GM19023 (cell line): Measurements from ENCODE around the gene KRTAP5-5.
"Not testable (repeated sequence)": the region's sequence is repeated elsewhere in the genome, so short reads cannot be mapped to it uniquely, and the experiment has no call there.

Experiments used
- ATAC-seq: cut with Tn5 transposase; IDR thresholded peaks from one replicate; pipeline ENCODE4 v1.9.1; 2021; ENCODE audit warnings: mild to moderate bottlenecking, moderate library complexity; ENCODE audit not compliant: unreplicated experiment

The KRTAP5-5 gene

DNA sequence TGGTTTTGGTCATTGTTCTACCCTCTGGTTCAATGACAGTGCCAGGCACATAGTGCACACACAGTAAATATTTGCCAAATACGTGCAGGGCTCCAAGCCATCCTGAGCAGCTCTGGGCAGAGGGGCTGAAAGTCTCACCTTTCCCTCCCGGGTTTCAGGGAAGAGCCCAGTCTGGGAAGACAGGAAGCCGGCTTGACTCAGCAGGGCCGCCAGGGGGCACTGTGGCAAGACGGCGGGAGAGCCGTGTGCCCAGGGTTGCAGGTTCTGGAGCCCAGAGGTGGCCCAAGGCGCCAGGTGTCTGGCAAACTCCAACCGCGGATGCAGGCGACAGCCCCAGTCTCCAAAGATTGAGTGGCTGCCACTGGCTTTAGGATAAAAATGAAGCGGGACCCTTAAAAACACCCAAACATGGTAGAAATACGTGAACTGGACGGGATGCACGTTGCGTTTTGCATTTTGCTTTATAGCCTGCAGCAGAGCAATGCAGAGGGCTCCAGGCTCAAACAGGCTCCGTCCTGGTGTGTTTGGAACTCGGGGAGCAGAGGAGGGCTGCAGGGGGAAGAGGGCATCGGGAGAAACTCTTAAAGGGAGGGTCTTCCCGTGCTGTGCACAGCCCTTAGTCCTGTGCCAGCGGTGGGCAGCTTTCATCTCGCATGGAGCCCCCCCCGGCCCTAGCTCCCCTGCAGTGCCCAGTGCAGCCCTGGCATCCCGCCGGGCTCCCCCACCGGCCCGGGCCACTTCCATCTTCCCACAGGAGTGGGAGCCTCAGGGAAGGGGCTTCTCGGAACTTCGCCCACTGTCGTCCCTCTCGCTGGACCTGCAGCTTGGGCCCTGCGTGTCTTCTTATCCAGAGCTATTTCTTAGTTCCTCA, 10.7 kb downstream of the KRTAP5-5 start:
- no peak for ATAC-seq

DNA sequence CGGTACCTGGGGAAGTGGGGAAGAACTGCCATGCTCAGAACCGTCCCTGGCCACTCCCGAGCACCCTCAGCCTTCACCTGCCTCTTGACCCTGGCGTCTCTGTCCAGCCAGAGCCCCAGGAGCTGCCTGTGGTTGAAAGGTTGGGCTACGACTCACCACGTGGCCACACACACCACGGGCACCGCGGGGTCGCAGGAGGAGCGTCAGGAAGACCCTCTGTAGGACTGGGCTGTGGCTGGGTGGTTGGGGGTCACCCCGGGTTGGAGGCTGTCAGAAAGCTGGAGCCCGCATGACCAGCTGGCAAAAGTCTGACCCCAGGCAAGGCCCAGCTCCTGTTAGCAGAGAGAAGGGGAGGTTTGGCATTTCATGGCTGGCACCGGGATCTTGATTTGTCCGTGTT, 11.5 kb downstream of the KRTAP5-5 start:
- no peak for ATAC-seq

DNA sequence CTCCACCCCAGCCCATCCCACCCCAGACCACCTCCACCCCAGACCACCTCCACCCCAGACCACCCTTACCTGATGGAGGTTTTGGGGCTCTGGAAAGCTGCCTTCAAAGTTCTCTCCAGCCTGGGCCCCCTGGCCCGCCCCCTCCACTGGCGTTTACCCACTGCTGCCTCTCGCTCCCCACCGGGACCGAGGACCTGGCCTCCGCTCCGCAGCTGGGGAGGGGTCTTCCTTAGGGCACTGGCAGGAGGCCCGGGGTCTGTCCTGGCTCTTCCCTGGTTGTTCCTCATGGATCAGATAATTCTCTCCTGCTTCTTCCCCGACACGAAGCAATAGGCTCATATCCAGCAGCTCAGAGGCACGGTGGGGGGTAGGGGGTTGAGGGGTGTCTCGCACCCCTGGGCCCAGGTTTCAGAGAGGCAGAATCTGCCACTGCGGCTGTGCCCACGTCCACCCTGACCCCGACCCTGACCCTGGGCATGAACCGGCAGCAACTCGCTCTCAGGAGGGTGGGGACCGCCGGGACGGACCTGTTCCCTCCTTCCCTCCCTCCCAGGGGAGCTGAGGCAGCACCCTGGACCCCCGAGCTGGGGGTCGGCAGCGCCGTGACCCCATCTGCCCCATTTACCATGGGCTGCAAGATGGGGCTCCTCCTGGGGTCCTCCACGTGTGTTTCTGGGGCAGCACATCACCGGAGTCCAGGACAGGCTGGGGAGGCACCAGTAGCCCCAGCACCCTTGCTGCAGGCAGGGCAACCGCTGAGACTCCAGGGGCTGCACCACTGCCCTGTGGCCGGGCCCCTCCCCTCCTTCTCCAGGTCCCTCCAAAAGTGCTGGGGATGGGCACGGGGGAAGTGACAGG, 12.9 kb downstream of the KRTAP5-5 start:
- no peak for ATAC-seq

DNA sequence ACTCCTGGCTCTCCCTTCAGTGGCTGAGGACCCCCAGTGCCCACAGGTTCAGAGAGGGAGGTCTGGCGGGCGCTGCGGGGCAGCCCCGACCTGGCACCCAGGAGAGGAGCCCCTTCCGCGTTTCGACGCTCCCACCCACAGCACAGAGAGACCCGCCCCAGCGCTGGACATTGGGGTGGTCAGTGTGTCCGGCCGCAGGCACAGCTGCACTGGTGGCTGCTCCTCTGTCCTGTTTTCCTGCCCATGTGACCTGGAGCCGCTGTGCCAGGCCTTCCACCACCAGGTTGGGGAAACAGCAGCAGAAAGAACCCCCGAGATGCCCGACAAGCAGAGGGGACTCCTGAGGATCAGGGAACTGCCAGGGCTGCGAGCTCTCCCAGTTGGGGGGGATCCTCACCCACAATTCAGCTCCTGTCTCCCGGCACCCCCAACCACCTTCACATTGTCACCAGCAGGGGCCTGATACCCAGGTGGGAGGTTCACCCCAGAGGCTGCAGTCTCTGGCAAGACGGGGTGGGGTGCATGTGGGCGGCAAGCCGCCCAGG, 13.6 kb downstream of the KRTAP5-5 start:
- no peak for ATAC-seq

DNA sequence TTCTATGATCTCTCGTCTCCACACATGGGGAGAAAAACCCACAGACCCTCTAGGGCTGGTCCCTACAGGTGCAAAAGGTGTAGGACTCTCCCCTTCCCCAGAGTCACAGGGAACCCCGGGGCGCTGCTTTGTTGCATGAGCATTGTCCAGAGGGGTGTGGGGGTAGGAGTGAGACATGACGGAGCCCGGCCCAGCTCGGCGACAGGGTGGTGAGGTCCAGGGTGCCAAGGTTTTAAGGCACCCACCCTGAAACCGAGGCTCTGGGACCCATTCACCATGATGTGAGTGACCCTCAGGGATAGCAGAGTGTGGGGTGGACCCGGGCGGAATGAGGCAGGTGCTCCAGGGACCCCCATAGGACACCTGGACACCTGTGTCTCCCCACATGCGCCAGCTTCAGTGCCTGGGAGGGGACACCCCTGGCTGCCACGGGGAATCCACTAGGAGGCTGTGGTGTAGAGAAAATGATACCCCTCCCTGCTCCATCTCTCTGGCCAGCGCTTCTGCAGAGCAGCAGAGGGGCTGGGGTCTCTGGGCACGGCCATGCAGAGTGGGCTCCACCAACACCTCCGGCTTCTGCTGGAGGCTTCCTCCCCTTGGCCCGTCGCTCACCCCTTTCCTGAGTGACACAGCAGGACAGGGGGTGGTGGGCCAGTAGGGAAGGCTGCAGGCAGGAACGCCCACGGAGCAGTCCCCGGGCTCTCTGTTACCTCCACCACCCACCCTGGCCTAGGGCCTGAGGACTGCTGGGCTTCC, 15.2 kb downstream of the KRTAP5-5 start:
- no peak for ATAC-seq

DNA sequence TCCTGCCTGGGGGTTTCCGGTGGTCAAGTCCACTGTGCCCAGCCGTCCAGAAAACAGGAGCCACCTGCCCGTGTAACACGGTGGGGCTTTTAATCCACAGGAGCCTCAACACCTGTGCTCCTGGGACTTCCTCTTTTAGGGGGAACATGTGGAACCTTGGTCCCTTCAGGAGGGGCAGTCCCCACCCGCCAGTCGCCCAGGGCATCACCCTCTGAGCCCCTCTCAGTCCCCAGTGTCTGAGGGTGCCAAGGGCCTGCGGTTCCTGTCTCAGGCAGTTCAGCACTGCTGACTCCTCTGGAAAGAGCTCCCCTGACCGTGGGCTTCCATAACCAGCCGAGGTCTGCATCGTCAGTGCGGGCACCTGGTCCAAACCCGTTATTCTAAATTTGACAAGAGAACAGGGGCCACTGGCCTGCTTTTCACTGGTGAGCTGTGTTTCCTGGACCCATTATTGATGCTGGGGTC, 15.8 kb downstream of the KRTAP5-5 start:
- ATAC-seq = no peak

DNA sequence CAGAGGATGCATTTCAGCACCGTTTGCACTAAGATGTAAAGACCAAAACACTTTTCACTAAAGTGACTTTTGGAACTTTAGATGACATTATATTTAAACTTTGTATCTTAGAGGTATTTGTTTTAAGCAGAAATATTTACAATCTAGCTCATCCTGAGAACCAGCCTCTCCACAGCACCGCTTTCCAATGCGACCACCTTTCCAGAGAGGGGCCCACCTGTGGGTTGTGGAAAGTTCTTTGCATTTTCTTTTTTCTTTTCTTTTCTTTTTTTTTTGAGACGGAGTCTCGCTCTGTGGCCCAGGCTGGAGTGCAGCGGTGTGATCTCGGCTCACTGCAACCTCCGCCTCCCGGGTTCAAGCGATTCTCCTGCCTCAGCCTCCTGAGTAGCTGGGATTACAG, 17.0 kb downstream of the KRTAP5-5 start:
- ATAC-seq = not testable (repeated sequence)

DNA sequence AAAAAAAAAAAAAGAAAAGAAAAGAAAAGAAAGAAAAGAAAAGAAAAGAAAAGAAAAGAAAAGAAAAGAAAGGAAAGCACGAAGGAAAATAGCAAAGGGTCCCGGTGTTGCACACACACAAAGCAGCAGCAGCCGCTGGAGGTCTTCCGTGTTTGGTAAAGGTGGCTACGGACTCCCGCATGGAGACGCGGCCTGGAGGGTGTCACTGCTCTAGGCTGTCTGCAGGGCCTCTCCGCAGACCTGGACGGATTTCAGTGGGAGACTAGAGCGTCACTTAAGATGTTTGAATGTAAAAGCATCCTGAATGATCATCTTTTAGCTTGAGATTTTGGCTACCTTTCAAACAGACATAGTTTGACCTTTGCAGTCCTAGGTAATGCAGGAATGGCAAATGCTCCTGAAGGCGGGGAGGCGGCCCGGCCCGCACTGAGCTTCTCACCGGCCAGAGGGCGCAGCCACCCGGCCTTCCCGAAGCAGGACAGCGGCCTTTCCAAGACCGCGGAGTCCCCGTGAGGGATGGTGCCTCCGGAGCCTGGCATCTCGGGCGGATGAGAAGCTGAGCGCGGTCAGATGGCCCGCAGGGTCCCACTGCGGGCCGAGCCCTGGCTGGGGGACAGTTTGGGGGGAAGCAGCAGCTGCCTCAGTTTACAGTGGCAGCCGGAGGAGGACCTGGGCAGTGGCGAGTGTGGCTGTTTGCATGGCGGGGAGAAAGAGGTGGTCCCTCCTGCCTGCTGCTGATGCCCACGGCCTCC, 18.5 kb downstream of the KRTAP5-5 start:
- no peak for ATAC-seq

DNA sequence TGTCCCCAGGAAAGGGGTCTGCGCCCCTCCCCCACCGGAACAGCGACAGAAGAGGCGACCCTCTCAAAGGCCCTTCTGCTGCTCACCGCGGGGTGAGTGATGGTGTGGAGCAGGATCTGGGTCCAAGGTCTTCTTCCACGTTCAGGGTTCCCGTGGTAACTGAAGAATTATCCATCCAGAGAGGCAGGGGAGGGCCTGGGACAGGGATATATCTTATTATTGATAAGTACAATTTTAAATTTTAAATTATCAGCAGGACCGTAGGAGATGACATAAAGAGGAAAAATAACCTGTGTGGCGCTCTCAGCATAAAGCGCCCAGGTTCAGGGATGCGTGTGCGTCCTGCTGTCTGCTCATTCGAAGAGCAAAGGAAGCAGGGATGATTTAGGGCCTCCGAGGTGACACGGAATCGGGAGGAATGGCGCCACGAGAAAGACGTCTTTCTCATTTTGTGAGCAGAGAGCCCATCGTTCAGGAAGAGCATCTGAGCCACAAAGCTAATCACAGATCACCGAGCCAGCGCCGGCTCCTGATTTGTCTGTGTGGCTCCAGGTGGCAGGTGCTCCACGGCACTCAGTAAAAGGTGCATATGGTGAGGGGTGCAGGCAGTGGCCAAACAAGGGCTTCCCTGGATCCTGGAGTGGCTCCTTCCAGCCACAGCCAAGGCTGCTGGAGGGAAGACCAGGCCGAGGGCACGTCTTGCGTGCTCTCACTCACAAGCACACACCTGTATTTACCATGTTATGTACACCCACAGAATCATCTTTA, 19.3 kb downstream of the KRTAP5-5 start:
- ATAC-seq = no peak

DNA sequence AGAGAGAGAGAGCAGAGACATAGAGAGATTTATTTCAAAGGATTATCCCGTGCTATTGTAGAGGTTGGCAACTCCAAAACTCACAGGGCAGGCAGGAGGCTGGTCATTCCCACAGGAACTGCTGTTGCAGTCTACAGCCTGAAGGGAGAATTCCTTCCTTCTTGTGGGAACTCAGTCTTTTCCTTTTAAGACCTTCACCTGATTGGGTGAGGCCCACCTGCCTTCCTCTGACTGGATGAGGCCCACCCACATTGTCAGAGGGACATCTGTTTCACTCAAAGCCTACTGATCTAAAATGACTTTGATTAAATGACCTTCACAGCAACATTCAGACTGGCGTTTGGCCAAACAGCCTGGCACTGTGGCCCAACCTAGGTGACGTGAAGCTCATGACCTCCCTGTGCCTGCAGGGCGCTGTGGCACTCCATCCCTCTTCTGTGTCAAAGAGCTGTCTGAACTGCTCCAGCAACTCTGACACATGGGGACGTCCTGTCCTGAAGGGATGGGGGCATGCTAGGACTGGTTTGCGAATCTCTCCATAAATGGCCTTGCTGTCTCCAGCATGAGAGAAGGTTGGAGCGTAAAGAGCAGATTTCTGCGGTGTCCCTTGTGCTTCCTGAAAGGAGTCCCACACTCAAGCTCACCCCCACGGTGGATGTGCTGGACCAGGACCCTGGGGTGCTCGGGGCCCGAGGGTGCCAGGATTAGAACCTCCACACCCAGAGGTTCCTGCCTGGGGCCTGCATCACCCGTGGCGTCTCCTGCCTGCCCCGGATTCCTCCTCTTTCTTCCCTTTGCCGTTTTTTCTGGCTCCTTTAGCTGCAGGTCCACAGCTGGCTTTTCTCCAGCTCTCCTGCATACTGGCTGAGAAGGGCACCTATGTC, 20.7 kb downstream of the KRTAP5-5 start:
- ATAC-seq = no peak

DNA sequence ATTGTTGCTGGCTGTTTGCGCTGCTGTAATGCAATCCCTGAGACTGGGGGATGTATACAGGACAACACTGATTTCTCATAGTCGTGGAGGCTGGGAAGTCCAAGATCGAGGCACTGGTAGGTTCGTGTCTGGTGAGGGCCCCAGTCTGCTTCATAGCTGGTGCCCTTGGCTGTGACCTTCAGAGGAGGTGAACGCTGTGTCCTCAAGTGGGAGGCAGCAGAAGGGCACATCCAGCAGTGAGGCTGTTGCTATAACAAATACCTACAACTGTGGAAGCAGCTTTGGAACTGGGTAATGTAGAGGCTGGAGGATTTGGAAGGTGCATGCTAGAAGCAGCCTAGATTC, 21.3 kb downstream of the KRTAP5-5 start:
- ATAC-seq = no peak

DNA sequence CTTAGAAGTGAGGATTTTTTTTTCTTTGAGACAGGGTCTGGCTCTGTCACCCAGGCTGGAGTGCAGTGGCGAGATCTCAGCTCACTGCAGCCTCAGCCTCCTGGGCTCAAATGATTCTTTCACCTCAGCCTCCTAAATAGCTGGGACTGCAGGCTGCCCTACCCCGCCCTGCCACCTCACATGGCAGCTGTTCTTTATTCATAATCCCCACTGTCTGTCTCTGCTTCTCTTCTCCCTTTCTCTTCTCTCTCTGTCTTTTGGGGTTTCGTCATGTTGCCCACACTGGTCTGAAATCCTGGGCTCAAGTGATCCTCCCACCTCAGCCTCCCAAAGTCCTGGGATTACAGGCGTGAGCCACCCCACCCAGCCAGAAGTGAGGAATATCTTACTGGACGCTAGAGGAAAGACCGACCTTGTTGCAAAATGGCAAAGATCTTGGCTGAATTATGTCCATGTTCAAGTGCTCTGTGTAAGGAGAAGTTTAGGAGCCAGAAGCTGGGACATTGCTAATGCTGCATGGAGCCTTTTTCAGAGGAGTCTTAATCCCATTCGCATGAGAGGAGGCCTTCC, 21.9 kb downstream of the KRTAP5-5 start:
- no peak for ATAC-seq

DNA sequence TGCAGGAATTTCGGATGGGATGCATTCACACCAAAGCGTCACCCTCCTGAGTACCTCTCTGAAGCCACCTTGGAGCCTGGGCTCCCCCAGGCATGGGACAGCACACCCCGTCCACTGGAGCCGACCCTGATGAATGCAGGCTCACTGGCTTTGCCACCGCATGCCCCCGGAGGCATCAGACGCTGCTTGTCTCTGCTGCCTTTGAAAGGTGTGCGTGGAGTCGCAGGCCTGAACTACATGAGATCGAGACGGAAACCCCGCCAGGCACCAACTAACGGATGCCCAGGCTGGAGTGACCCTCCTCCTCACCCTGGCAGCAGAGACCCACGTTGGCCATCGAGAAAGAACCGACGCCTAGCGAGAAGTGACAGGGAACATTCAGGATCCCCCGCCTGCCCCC, 22.5 kb downstream of the KRTAP5-5 start:
- ATAC-seq = no peak

DNA sequence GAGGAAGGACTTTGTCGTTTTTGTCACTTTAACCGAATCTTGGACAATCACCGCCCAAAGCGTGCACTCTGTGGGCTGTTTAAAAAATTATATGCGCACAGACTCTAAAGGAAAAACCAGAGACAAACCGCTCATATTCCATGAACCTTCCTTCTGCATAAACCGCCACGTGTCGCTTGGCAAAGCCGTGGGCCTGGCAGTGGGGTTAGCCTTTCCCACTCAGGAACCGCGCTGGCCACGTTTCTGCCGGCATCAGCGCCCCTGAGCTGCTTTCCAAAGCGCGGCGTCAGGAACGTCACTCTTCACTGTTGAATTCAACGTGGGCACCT, 22.8 kb downstream of the KRTAP5-5 start:
- no peak for ATAC-seq

DNA sequence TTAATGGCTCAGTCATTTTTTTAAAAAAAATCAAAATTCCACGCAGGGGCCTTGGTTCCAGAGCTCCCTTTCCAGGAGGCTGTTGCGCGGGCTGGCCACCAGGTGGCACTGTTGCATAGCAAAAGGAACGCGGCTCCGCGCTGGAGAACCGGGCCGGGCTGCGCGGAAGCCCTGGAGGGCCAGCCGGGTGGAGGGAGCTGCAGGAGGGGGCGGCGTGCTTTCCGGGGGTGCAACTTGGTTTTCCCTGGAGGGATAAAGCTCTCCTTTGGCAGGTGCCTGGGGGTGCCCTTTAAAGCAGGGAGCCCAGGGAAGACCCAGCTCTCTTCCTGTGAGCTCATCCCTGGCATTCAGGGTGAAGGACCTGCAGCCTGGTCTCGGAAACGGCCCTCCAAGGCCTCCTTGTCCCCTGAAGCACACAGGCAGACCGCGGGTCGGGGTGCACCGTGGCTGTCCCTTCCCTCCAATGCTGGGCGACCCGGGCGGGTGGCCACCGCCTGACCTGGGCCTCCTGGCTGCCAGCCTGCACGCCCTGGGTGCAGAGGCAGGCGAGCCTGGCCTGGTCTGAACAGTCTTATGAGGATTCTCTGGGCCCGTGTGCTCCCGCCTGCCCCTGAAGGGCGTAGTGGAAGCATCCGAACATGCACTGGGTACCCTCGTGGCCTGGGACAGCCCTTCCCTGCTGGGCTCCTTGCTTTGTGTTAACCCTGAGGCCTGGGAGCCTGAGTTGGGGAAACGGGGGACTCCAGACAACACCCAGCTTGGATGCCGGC, 23.4 kb downstream of the KRTAP5-5 start:
- ATAC-seq = no peak

DNA sequence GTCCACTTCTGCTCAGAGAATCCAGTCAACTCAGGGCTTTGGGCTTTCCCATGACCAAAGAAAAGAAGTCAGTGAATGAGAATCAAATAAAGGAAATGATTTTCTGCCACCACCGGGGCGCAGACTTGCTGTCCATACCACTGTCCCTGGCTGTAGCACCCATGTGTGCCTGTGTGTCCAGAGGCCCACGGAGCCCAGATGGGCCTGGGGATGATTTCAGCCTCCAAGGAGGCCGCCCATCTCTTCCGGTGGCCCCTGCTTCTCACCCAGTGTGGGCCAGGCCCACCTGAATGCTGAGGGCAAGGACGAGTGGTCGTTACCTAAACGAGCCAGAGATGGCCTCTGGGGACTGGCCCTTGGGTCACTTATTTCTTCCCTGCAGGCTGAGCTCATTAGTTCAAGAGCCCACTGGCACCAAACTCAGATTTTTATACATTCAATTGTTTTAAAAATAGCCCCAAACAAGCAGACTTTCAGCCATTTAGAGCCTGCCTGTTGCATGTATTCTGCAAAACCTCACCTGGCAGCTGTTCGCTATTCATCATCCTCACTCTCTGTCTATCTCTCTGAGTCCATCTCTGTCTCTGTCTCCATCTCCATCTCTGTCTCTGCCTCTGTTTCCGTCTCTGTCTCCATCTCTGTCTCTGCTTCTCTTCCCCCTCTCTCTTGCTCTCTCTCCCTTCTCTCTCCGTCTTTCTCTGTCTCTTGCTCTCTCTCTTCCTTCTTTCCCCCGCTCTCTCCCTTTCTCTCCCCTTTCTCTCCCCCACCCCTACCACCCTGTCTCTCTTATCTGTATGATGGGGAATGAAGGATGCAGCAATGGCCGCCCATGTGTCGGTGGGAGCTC, 24.2 kb downstream of the KRTAP5-5 start:
- no peak for ATAC-seq
